Neural progenitor cell (in vitro differentiated cells): ENCODE results near the gene SPATA24. TPM values are rescaled to one million over a fixed set of nuclear protein-coding genes. Genes with fewer than 3 reads are reported as not detected.

Source experiments
- DNase-seq: peaks from one replicate; pipeline ENCODE4 v3.0.0-alpha.2; 2016; ENCODE audit warnings: low spot score
- H2AFZ ChIP-seq: fragments of 200-600 bp; sonication (generic); replicated peaks from 2 replicates; pipeline ENCODE4 v1.6.1; 2016; ENCODE audit warnings: antibody characterized with exemption
- H3F3A ChIP-seq: fragments of 200-600 bp; sonication (generic); 2 replicates; pipeline ENCODE4 v1.6.1; 2016; ENCODE audit warnings: antibody characterized with exemption, low read depth
- H3K27ac ChIP-seq: fragments of 200-600 bp; sonication (generic); 2 replicates; pipeline ENCODE4 v1.5.1; 2016; ENCODE audit warnings: mild to moderate bottlenecking
- H3K27me3 ChIP-seq: fragments of 200-600 bp; sonication (generic); 2 replicates; pipeline ENCODE4 v1.6.1; 2016; ENCODE audit warnings: mild to moderate bottlenecking, moderate library complexity
- H3K36me3 ChIP-seq: fragments of 200-600 bp; sonication (generic); 2 replicates; pipeline ENCODE4 v1.5.1; 2016
- H3K4me1 ChIP-seq: fragments of 200-600 bp; sonication (generic); 2 replicates; pipeline ENCODE4 v1.6.1; 2016; ENCODE audit warnings: mixed run types
- H3K4me2 ChIP-seq: fragments of 200-600 bp; sonication (generic); 2 replicates; pipeline ENCODE4 v1.6.1; 2016
- H3K4me3 ChIP-seq: fragments of 200-600 bp; sonication (generic); 2 replicates; pipeline ENCODE4 v1.5.1; 2016
- H3K79me2 ChIP-seq: fragments of 200-600 bp; sonication (generic); 2 replicates; pipeline ENCODE4 v1.6.1; 2016; ENCODE audit warnings: low read depth
- H3K9ac ChIP-seq: fragments of 200-600 bp; sonication (generic); 2 replicates; pipeline ENCODE4 v1.6.1; 2016
- H3K9me3 ChIP-seq: fragments of 200-600 bp; sonication (generic); 2 replicates; pipeline ENCODE4 v1.5.1; 2016; ENCODE audit warnings: low read depth
- H4K20me1 ChIP-seq: fragments of 200-600 bp; sonication (generic); 2 replicates; pipeline ENCODE4 v1.6.1; 2016; ENCODE audit warnings: low read depth
- H3K27ac Mint-ChIP-seq: 3 replicates; pipeline ENCODE4 v1.8.0; 2021; ENCODE audit warnings: mixed read lengths
- H3K27me3 Mint-ChIP-seq: 2 replicates; pipeline ENCODE4 v1.8.0; 2022; ENCODE audit warnings: low read depth, mild to moderate bottlenecking, inconsistent platforms, moderate library complexity, mixed read lengths; ENCODE audit not compliant: insufficient read depth
- H3K36me3 Mint-ChIP-seq: 3 replicates; pipeline ENCODE4 v1.8.0; 2021; ENCODE audit warnings: mixed read lengths
- H3K4me1 Mint-ChIP-seq: 3 replicates; pipeline ENCODE4 v1.8.0; 2021; ENCODE audit warnings: mixed read lengths
- H3K4me3 Mint-ChIP-seq: 3 replicates; pipeline ENCODE4 v1.8.0; 2021; ENCODE audit warnings: mild to moderate bottlenecking, moderate library complexity, mixed read lengths
- H3K9me3 Mint-ChIP-seq: 3 replicates; pipeline ENCODE4 v1.8.0; 2020; ENCODE audit warnings: mixed read lengths
- CTCF ChIP-seq: fragments of 200-600 bp; sonication (generic); IDR thresholded peaks from 2 replicates; pipeline ENCODE4 v1.5.1; 2017; ENCODE audit warnings: antibody characterized with exemption, mild to moderate bottlenecking
- EZH2 ChIP-seq: fragments of 200-600 bp; sonication (generic); IDR thresholded peaks from 2 replicates; pipeline ENCODE4 v1.6.1; 2017; ENCODE audit warnings: antibody characterized with exemption, mild to moderate bottlenecking, moderate library complexity
- EZH2phosphoT487 ChIP-seq: fragments of 200-600 bp; sonication (generic); IDR thresholded peaks from 2 replicates; pipeline ENCODE4 v1.6.1; 2017; ENCODE audit warnings: antibody characterized with exemption
- total RNA-seq: library from RNA; depleted of rRNA; stranded (reverse); fragments of >200 nt; gene quantifications from 2 replicates; pipeline ENCODE4 v1.2.3, GENCODE V29; 2015; ENCODE audit warnings: low replicate concordance

SPATA24 gene
- total RNA-seq, 1 donor from 2014 or later: 15.2 TPM

GRCh38 chr5:139368613-139369012, 35.3 kb downstream of the SPATA24 start:
- Histone ChIP-seq H3K36me3 (peaks cover 27% of the 10 kb centered on the region), H3K9ac (no peak overlapping the region), H3K4me2 (no peak overlapping the region), H3K79me2 (peaks cover 19% of the 10 kb centered on the region), H3F3A (peaks cover 16% of the 10 kb centered on the region), H4K20me1 (peaks cover 33% of the 10 kb centered on the region), H3K27me3 (no peaks in the 10 kb centered on the region), H3K9me3 (no peaks in the 10 kb centered on the region), H3K4me1 (no peaks in the 10 kb centered on the region), H3K4me3 (no peak overlapping the region), H3K27ac (no peak overlapping the region), H2AFZ (no peak overlapping the region)
- no peak overlapping the region for H3K27ac Mint-ChIP-seq
- peaks cover 33% of the 10 kb centered on the region for H3K36me3 Mint-ChIP-seq
- no peaks in the 10 kb centered on the region for H3K27me3 Mint-ChIP-seq
- no peak for DNase-seq
- H3K4me3 Mint-ChIP-seq: no peak overlapping the region
- no peak for TF ChIP-seq EZH2phosphoT487
- TF ChIP-seq CTCF: peak; percentile 10
- TF ChIP-seq EZH2: no peak
- no peaks in the 10 kb centered on the region for H3K9me3 Mint-ChIP-seq
- H3K4me1 Mint-ChIP-seq: no peaks in the 10 kb centered on the region

GRCh38 chr5:139364466-139364865, 39.4 kb downstream of the SPATA24 start:
- peaks cover 32% of the 10 kb centered on the region for H3K36me3 Mint-ChIP-seq

GRCh38 chr5:139363937-139364336, 40.0 kb downstream of the SPATA24 start:
- H3K9me3 Mint-ChIP-seq: no peaks in the 10 kb centered on the region
- Histone ChIP-seq H3K9ac (no peak overlapping the region), H3K27me3 (no peaks in the 10 kb centered on the region), H4K20me1 (peaks cover 73% of the 10 kb centered on the region), H3K36me3 (peaks cover 27% of the 10 kb centered on the region), H3K4me1 (no peaks in the 10 kb centered on the region), H3K4me2 (no peak overlapping the region), H3K79me2 (peaks cover 66% of the 10 kb centered on the region), H2AFZ (no peak overlapping the region), H3K4me3 (no peak overlapping the region), H3F3A (no peaks in the 10 kb centered on the region), H3K9me3 (no peaks in the 10 kb centered on the region), H3K27ac (no peak overlapping the region)
- H3K27me3 Mint-ChIP-seq: peaks cover 3% of the 10 kb centered on the region
- no peak overlapping the region for H3K27ac Mint-ChIP-seq
- no peaks in the 10 kb centered on the region for H3K4me1 Mint-ChIP-seq
- DNase-seq: no peak
- no peak overlapping the region for H3K4me3 Mint-ChIP-seq
- TF ChIP-seq EZH2 (no peak), EZH2phosphoT487 (no peak), CTCF (no peak)
- peaks cover 30% of the 10 kb centered on the region for H3K36me3 Mint-ChIP-seq

More at GRCh38 chr5:139364466-139364865, 39.4 kb downstream of the SPATA24 start:
- no peak overlapping the region for H3K4me3 ChIP-seq
- peaks cover 3% of the 10 kb centered on the region for H3K27me3 Mint-ChIP-seq
- no peak overlapping the region for H3K4me2 ChIP-seq
- no peaks in the 10 kb centered on the region for H3K4me1 ChIP-seq
- no peak overlapping the region for H3K27ac Mint-ChIP-seq
- no peaks in the 10 kb centered on the region for H3F3A ChIP-seq
- no peak overlapping the region for H3K4me3 Mint-ChIP-seq
- H3K9me3 Mint-ChIP-seq: no peaks in the 10 kb centered on the region
- H3K36me3 ChIP-seq: peaks cover 27% of the 10 kb centered on the region
- TF ChIP-seq EZH2phosphoT487: no peak
- no peak for TF ChIP-seq CTCF
- TF ChIP-seq EZH2: no peak
- no peak for DNase-seq
- H3K9ac ChIP-seq: no peak overlapping the region
- peaks cover 68% of the 10 kb centered on the region for H4K20me1 ChIP-seq
- H3K9me3 ChIP-seq: no peaks in the 10 kb centered on the region
- no peak overlapping the region for H3K27ac ChIP-seq
- H2AFZ ChIP-seq: no peak overlapping the region
- no peaks in the 10 kb centered on the region for H3K4me1 Mint-ChIP-seq
- H3K79me2 ChIP-seq: peaks cover 60% of the 10 kb centered on the region
- no peaks in the 10 kb centered on the region for H3K27me3 ChIP-seq
